ENCODE data around the gene MACF1.

Gene MACF1

GRCh38 chr1:39261712-39262221, 57.3 kb downstream of the MACF1 start:
- no peak for DNase-seq (ENCODE audit: low read depth in 3 of 3)

GRCh38 chr1:39262802-39263201, 58.3 kb downstream of the MACF1 start:
- DNase-seq (ENCODE audit: low read depth in 3 of 3), result no peak

GRCh38 chr1:39266269-39266668, 61.8 kb downstream of the MACF1 start:
- DNase-seq (ENCODE audit: low read depth in 3 of 3), result no peak

GRCh38 chr1:39266792-39267191, 62.3 kb downstream of the MACF1 start:
- no peak for DNase-seq (ENCODE audit: low read depth in 3 of 3)

- DNase-seq (ENCODE audit: low read depth in 3 of 3), result no peak
Observed at GRCh38 chr1:39268112-39268581, 63.7 kb downstream of the MACF1 start.

DNA sequence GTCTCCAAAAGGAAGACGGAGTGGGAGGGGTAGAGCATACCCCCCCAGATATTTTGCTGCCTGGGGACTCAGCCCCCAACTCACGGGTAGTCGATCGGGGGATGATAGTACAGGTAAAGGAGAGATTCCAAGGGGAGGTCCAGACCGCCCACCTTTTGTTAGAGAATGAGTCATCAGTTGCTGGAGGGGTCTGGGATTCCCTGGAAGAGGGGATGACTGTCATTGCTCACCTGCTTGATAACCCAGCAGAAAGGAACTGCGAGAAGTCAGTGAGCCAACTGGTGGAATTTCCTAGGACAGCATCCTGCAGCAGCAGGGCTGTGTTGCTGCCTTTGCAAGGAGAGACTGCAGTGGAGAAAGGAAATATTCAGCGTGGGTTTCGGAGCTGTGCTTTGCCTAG, 64.4 kb downstream of the MACF1 start:
- DNase-seq (ENCODE audit: low read depth in 3 of 3), result no peak

DNA sequence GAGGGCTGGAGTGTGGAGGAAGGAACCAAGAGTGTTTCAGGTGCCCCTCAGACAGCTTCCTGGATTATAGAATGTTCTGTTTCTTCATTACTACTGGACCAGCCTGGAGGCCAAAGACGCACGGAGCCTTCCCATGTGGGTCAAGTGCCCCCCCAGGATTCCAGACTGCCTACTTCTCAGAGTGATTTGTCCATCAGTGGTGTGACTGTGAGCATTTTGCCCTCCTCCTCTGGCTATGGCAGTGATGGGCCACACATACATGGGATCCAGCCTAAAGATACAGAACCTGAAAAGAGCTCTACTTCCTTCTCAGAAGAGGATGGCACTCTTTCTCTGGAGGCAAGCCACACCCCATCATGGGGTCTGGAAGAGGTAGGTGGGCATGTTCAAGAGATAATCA, 64.9 kb downstream of the MACF1 start:
- DNase-seq (ENCODE audit: low read depth in 3 of 3), result no peak

DNA sequence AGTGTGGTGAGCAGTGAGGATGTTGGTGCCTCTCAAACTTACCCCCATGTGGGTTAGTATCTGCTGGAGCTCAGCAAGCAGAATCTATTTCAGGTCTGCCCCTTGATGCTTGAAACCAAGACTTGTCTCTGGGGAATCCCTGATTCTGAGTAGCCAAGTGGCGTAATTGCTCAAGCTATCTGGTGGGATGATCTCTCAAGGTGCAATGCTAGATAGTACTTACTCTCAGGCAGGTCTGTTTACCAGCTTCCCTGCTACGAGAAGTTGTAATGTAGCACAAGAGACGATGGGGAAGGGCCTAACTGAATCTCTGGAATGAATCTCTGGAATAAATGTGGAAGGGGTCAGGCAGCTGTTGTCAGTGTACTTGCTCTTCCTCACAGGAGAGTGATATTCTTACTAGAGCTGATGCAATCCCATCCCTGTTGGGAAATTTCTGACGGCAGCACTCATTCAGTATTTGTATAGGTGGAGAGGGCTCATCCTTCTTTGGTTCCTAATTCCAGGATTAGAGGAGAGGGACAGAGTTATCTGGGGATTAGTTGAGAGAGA, 65.4 kb downstream of the MACF1 start:
- no peak for DNase-seq (ENCODE audit: low read depth in 3 of 3)

GRCh38 chr1:39270368-39270767, 65.9 kb downstream of the MACF1 start:
- DNase-seq (ENCODE audit: low read depth in 3 of 3), result no peak

- DNase-seq (ENCODE audit: low read depth in 3 of 3), result no peak
Observed at GRCh38 chr1:39272027-39272797, 67.7 kb downstream of the MACF1 start.

GRCh38 chr1:39272798-39273469, 68.4 kb downstream of the MACF1 start:
- DNase-seq (ENCODE audit: low read depth in 3 of 3), result no peak

DNA sequence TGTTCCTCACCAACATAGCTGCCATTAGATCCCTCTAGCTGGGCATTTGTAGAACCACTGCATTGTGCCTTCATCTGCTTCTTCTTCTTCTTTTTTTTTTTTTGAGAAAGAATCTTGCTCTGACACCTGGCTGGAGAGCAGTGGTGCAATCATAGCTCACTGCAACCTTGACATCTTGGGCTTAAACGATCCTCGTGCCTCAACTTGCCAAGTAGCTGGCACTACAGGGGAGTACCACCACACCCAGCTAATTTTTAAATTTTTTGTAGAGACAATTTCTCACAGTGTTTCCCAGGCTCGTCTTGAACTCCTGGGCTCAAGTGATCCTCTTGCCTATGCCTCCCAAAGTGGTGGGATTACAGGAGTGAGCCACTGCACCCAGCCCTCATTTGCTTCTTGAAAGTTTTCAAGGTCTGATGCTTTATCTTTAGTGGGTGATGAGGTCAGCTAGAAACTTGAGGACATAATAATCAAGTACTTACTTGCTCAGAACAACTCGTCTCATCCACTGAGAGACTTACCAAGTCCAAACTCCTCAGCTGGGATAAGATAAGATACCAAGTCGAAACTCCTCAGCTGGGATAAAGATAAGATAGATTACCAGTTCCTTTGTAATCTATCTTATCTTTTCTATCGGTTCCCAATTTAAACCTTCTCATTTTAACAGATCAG, 71.5 kb downstream of the MACF1 start:
- DNase-seq (ENCODE audit: low read depth in 3 of 3), result no peak

- no peak for DNase-seq (ENCODE audit: low read depth in 3 of 3)
Observed at GRCh38 chr1:39277879-39278278, 73.4 kb downstream of the MACF1 start.

DNA sequence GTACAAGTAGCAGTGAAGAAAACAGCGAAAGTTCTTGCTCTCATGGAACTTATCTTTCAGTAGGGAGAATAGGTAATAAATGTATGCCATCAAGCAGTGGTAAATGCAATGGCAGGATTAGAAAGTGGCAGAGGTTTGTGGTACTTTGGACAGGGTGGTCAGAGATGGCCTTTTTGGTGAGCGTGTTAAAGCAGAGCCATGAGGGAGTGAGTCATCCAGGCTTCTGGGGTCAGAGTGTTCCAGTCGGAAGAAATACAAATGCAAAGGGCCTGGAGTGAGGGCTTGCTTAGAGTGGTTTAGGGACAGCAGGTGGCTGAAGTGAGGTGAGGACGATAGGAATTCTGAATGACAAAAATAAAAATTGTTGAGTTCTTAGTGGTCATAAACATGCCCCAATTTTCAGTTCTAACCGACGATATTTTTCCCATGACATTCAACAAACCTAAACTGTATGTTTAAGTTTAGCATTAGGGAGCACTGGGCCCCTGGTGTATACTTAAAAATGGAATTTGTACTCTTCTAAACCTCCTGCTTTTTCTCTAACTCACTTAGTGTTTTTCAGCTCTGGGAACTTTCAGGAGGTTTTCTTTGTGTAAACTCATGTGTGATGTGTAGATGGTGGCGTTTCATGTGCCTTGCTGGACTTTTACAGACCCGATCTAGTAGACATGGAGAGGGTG, 78.2 kb downstream of the MACF1 start:
- DNase-seq (ENCODE audit: low read depth in 3 of 3), result no peak

- DNase-seq (ENCODE audit: low read depth in 3 of 3), result no peak
Observed at GRCh38 chr1:39283858-39284257, 79.4 kb downstream of the MACF1 start.

GRCh38 chr1:39287541-39287940, 83.0 kb downstream of the MACF1 start:
- DNase-seq (ENCODE audit: low read depth in 3 of 3), result no peak

DNA sequence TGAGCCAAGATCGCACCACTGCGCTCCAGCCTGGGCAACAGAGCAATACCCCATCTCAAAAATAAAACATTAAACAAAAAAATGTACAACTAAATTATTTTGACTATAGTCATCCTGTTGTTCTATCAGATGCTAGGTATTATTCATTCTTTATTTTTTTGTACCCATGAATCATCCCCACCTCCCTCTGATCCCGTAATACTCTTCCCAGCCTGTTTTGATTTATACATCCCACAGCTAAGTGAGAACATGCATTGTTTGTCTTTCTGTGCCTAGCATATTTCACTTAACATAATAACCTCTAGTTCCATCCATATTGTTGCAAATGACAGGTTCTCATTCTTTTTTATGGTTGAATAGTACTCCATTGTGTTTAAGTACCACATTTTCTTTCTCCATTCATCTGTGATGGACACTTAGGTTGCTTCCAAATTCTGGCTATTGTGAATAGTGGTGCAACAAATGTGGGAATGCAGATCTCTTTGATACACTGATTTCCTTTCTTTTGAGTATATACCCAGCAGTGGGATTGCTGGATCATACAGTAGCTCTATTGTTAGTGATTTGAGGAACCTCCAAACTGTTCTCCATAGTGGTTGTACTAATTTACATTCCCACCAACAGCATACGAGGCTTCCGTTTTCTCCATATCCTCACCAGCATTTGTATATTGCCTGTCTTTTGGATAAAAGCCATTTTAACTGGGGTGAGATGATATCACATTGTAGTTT, 84.4 kb downstream of the MACF1 start:
- DNase-seq (ENCODE audit: low read depth in 3 of 3), result no peak

DNA sequence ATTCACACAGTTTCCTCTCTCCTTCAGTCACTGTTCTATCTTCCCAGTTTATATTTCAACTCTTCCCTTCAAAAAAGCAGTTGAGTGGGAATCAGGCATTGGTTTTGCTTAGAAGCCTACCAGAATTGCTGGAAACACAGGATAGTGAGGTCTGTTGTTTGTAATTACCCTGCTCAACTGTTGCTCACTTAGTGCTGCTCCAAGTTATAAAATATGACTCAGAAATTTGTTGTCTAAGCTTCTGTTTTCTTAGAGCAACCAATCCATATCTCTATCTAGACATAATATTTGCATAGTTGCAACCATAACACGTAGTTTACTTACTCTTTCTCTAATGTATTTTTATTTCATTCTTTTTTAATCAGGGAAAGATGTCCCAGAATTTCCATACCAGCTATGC, 87.9 kb downstream of the MACF1 start:
- no peak for DNase-seq (ENCODE audit: low read depth in 3 of 3)

DNA sequence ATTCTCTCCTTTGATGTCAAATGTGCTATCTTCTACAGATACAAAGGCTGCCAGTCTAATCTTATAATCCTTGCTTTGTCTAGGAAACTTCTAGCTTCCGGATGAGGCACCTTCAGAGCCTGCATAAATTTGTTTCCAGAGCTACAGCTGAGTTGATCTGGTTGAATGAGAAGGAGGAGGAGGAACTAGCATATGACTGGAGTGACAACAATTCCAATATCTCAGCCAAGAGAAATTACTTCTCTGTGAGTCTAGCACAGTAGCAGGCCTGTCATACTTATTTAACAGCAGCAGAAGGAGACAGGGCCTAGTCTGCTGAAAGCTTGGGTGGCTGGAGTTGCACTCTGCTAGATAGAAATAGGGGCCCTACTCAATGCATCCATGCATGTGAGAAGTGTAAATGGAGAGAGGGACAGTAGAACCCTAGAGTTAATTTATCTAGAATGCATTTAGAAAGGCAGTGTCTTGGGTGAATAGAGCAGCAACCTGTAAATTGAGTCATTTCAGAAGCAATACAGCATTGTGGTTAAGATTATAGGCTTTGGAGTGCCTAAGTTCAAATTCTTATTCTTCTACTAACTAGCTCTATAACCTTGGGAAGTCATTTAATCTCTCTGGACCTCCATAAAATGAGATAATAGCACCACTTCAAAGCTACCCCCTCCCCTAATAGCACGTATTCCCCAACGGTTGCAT, 89.0 kb downstream of the MACF1 start:
- DNase-seq (ENCODE audit: low read depth in 3 of 3), result no peak

DNA sequence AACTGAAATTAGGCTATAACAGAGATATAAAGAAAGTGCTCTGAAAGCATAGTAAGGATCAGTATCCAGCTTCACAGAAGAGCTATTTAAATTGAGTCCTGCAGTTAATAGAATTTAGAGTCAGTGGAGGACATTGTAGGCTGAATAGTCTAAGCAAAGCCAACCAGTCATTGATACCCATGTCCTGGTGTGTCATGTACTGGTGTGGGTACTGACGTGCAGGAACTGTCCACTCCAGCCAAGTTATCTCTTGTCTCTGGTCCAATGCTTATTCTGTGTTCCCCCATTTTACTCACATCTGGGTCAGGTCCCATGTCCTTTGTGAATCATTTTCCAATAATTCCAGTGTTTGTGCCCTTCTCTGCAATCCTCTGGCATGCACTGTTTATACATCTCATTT, 90.0 kb downstream of the MACF1 start:
- no peak for DNase-seq (ENCODE audit: low read depth in 3 of 3)
